ENCODE data around the gene EYA2.
"Not testable (repeated sequence)": the region's sequence is repeated elsewhere in the genome, so short reads cannot be mapped to it uniquely, and the experiment has no call there.

EYA2 gene

GRCh38 chr20:46897328-46897880, 2.8 kb downstream of the EYA2 start:
- no peak for DNase-seq

GRCh38 chr20:46898423-46898822, 3.8 kb downstream of the EYA2 start:
- no peak for DNase-seq

GRCh38 chr20:46899621-46900020, 5.0 kb downstream of the EYA2 start:
- no peak for DNase-seq

GRCh38 chr20:46900086-46900485, 5.4 kb downstream of the EYA2 start:
- no peak for DNase-seq

- no peak for DNase-seq
Observed at GRCh38 chr20:46900826-46901225, 6.2 kb downstream of the EYA2 start.

- DNase-seq: no peak
Observed at GRCh38 chr20:46901638-46902037, 7.0 kb downstream of the EYA2 start.

GRCh38 chr20:46903256-46903655, 8.6 kb downstream of the EYA2 start:
- no peak for DNase-seq

- DNase-seq: no peak
Observed at GRCh38 chr20:46903937-46904336, 9.3 kb downstream of the EYA2 start.

- DNase-seq: no peak
Observed at GRCh38 chr20:46905364-46906125, 10.9 kb downstream of the EYA2 start.

GRCh38 chr20:46913329-46914044, 18.8 kb downstream of the EYA2 start:
- no peak for DNase-seq

GRCh38 chr20:46914789-46915379, 20.2 kb downstream of the EYA2 start:
- no peak for DNase-seq

- DNase-seq: no peak
Observed at GRCh38 chr20:46915575-46916257, 21.1 kb downstream of the EYA2 start.

GRCh38 chr20:46916258-46916603, 21.6 kb downstream of the EYA2 start:
- DNase-seq: no peak

GRCh38 chr20:46917155-46917554, 22.5 kb downstream of the EYA2 start:
- DNase-seq: no peak

GRCh38 chr20:46920114-46920513, 25.5 kb downstream of the EYA2 start:
- DNase-seq: no peak

- DNase-seq: not testable (repeated sequence)
Observed at GRCh38 chr20:46922841-46923240, 28.2 kb downstream of the EYA2 start.

GRCh38 chr20:46923550-46923949, 28.9 kb downstream of the EYA2 start:
- DNase-seq: no peak

GRCh38 chr20:46928580-46929132, 34.0 kb downstream of the EYA2 start:
- no peak for DNase-seq

GRCh38 chr20:46929902-46930301, 35.3 kb downstream of the EYA2 start:
- DNase-seq: no peak

- DNase-seq: no peak
Observed at GRCh38 chr20:46930640-46931339, 36.1 kb downstream of the EYA2 start.

- DNase-seq: no peak
Observed at GRCh38 chr20:46931699-46932098, 37.1 kb downstream of the EYA2 start.

GRCh38 chr20:46932439-46932838, 37.8 kb downstream of the EYA2 start:
- DNase-seq: not testable (repeated sequence)
